IgD-negative memory B cell (primary cell): ENCODE results near the gene ITLN1. TPM values are rescaled to one million over a fixed set of nuclear protein-coding genes. Genes with fewer than 3 reads are reported as not detected.
"Not testable (repeated sequence)": the region's sequence is repeated elsewhere in the genome, so short reads cannot be mapped to it uniquely, and the experiment has no call there.

Source experiments
- H3K27ac Mint-ChIP-seq, 3 donors: one replicate each; pipeline ENCODE4 v1.8.0; 2020 to 2022; ENCODE audit warnings: mild to moderate bottlenecking in 3 of 3, mixed read lengths in 3 of 3, moderate library complexity in 1 of 3
- H3K27me3 Mint-ChIP-seq: one replicate; pipeline ENCODE4 v1.8.0; 2021; ENCODE audit warnings: mixed read lengths
- H3K36me3 Mint-ChIP-seq: one replicate; pipeline ENCODE4 v1.8.0; 2020; ENCODE audit warnings: mild to moderate bottlenecking, mixed read lengths
- H3K4me1 Mint-ChIP-seq, 3 donors: one replicate each; pipeline ENCODE4 v1.8.0; 2020 to 2022; ENCODE audit warnings: mixed read lengths in 3 of 3, mild to moderate bottlenecking in 1 of 3
- H3K4me3 Mint-ChIP-seq, 4 donors: one replicate each; pipeline ENCODE4 v1.8.0; 2020 to 2022; ENCODE audit warnings: mild to moderate bottlenecking in 4 of 4, mixed read lengths in 4 of 4, moderate library complexity in 3 of 4
- H3K9me3 Mint-ChIP-seq, 3 donors: one replicate each; pipeline ENCODE4 v1.8.0; 2020 to 2021; ENCODE audit warnings: mixed read lengths in 3 of 3, mild to moderate bottlenecking in 1 of 3
- polyA plus RNA-seq: library from polyadenylated mRNA; unstranded; fragments of 300-500 nt; fragmentation: Illumina TruSeq; gene quantifications from one replicate; pipeline ENCODE4 v1.2.3, GENCODE V29; 2021

Gene ITLN1
- polyA plus RNA-seq, 1 donor from 2014 or later: not detected

DNA sequence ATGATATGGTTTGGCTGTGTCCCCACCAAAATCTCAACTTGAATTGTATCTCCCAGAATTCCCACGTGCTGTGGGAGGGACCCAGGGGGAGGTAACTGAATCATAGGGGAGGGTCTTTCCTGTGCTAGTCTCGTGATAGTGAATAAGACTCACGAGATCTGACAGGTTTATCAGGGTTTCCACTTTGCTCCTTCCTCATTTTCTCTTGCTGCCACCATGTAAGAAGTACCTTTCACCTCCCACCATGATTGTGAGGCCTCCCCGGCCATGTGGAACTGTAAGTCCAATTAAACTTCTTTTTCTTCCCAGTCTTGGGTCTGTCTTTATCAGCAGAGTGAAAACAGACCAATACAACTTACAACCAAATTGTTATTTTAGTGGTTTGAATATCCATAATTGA is 17.3 kb downstream of the ITLN1 start:
- H3K27ac Mint-ChIP-seq: not testable (repeated sequence)

DNA sequence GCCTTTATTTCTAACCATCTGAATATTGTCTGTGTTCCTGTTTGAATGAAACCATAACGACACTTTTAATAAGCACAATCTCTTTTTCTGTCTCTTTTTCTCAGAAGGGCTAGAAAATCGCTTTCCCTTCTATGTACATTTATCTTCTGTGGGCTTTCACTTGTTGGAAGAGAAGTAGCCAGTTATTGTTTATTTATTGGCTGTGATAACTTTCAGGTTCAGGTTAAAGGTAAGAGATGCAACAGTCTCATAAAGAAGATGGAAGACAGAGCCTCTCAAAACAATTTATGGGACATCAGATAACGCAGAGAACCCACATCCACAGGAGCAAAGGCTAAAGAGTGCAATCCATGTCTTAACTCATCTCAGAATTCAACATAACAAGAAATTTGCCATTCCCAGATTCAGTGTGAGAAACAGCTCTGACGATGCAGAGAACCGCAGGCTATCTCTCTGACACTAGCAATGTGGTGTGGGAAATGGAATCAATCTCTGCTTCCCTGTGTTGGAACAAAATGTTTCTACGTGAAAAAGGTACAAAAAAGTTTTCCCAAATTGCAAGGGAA is 18.2 kb downstream of the ITLN1 start:
- Mint-ChIP-seq H3K4me3 (no peak overlapping the region), H3K9me3 (peaks cover 0 to 2% (median 0%) of the 10 kb centered on the region in 3 donors), H3K27me3 (peaks cover 2% of the 10 kb centered on the region), H3K4me1 (peaks cover 3 to 24% (median 11%) of the 10 kb centered on the region in 3 donors), H3K36me3 (no peaks in the 10 kb centered on the region), H3K27ac (peak overlapping the region in 1 of 3 donors; percentile 5)

More for the DNA sequence above, 17.3 kb downstream of the ITLN1 start:
- H3K4me3 Mint-ChIP-seq: peak overlapping the region in 1 of 4 donors; percentile 71
- peaks cover 3 to 24% (median 11%) of the 10 kb centered on the region in 3 donors for H3K4me1 Mint-ChIP-seq
- H3K27me3 Mint-ChIP-seq, H3K9me3 Mint-ChIP-seq, H3K36me3 Mint-ChIP-seq: not testable (repeated sequence)

DNA sequence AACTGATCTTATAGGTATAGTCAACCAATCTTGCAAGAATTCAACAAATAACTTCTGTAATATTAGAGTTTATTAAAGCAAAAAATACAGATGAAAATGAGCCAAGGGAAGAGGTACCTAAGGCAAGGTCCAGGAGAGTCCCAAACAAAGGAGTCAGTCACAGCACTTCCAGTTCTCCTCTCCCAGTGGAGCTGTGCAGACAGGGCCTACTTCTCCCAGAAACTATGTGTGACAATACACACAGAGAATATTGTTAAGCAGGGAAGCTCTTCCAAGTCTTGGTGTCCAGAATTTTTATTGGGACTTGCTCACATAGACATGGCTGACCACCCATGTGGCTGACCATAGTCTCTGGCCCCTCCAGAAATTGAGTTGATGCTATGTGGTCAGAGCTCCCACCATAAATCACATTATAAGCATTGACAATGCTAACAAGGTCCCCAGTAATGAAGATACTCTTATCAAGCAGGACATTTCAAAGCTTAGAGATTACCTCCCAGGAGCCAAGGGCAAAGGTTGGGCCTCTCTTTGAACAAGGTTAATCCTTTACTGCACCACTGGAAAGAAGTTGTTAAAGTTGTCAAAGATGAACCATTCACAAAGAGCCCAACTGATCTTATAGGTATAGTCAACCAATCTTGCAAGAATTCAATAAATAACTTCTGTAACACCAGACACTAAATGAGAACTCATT is 18.8 kb downstream of the ITLN1 start:
- Mint-ChIP-seq H3K36me3 (no peaks in the 10 kb centered on the region), H3K27ac (peak overlapping the region in 1 of 3 donors; percentile 5)

DNA sequence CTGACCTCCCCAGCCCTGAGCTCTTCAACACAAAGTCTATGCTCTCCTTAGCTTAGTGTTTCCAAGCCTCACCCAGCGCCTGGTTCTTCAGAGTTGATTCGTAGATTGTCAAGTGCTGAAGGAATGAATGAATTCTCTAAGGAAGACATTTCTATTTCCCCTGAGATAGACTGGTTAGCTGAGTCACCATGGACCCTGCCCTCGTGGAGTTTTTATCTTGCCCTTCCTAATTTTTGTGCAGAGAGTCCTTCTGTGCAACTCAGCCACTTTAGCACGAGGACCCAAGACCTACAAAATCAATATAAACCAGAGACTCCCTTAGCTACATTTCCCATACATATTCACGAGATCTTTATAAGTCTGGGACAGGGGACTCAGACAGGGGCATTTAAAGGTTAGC is 19.6 kb downstream of the ITLN1 start:
- Mint-ChIP-seq H3K4me1 (peaks cover 3 to 25% (median 11%) of the 10 kb centered on the region in 3 donors), H3K4me3 (no peak overlapping the region), H3K36me3 (no peaks in the 10 kb centered on the region), H3K9me3 (peaks cover 0 to 2% (median 0%) of the 10 kb centered on the region in 3 donors), H3K27me3 (peaks cover 5% of the 10 kb centered on the region), H3K27ac (no peak overlapping the region)

More for the DNA sequence above, 18.8 kb downstream of the ITLN1 start:
- Mint-ChIP-seq H3K27me3 (peaks cover 2% of the 10 kb centered on the region), H3K4me1 (peaks cover 3 to 24% (median 11%) of the 10 kb centered on the region in 3 donors), H3K9me3 (peaks cover 0 to 2% (median 0%) of the 10 kb centered on the region in 3 donors), H3K4me3 (no peak overlapping the region)

DNA sequence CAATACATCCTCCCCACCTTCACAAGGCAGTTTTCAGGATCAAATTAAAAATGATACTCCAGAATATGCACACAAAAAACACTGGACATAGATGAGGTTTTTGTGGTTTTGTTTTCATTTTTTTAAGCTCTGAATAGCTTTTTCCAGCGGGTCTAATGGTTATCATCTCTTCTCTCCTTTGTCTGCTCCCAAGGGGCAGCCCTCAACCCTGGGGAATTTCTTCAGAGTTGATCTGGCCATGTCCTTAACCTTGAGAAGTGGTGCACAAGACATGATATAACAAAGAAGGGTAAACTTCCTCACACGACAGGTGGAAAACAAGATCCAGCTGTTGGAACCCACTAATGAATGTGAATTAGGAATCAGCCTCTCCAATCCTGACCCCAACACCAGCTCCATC is 20.8 kb downstream of the ITLN1 start:
- Mint-ChIP-seq H3K27ac (peak overlapping the region in 1 of 3 donors; percentile 46), H3K4me1 (peaks cover 3 to 27% (median 11%) of the 10 kb centered on the region in 3 donors), H3K9me3 (peaks cover 0 to 2% (median 0%) of the 10 kb centered on the region in 3 donors), H3K4me3 (no peak overlapping the region), H3K36me3 (no peaks in the 10 kb centered on the region), H3K27me3 (peaks cover 5% of the 10 kb centered on the region)

DNA sequence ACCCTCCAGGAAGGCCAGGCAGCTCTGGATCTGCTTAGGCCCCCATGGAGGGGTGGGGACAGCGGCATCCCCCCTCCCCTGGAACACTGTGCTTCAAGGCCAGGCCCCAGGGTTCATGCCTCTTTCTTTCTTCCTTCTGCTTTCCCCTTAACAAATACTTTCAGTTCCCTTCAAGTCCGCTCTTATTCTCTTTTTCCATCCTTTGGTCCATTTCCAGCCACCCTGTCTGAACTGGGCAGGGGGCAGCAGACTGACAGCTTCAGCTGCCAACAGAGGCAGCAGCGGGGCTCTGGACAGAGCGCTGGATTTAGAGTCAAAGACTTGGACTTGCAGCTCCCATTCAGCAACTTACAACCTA is 21.2 kb downstream of the ITLN1 start:
- Mint-ChIP-seq H3K36me3 (peaks cover under 1% of the 10 kb centered on the region), H3K9me3 (peaks cover 0 to 2% (median 0%) of the 10 kb centered on the region in 3 donors), H3K4me1 (peaks cover 3 to 27% (median 11%) of the 10 kb centered on the region in 3 donors), H3K27ac (peak overlapping the region in 1 of 3 donors; percentile 46), H3K4me3 (no peak overlapping the region), H3K27me3 (peaks cover 5% of the 10 kb centered on the region)

DNA sequence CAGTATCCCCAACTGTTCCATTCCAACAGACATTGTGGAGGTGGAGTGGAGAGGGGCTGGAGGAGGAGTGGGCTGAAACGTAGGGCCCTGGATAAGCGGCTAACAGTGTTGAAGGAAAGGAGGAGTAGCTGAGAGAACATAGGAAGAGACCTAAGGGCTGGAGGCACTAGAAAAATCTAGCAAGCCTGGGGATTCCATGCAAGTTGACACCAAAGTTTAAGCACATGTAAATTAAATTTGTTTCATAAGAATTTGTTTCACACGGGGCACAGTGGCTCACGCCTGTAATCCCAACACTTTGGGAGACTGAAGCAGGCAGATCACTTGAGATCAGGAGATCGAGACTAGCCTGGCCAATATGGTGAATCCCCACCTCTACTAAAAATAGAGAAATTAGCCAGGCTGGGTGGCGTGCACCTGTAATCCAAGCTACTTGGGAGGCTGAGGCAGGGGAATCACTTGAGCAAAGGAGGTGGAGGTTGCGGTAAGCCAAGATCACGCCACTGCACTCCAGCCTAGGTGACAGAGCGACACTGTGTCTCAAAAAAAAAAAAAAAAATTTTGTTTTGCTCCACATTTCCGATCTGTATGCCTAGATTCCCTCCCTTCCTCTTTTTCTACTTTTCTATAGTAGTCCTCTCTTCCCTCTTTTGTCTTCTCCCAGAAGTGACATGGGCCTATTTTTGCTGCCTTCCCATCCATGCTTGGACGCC is 21.8 kb downstream of the ITLN1 start:
- Mint-ChIP-seq H3K4me3 (peak overlapping the region in 1 of 4 donors; percentile 25), H3K27ac (peak overlapping the region in 2 of 3 donors; percentile 46 to 68), H3K9me3 (peaks cover 0 to 2% (median 0%) of the 10 kb centered on the region in 3 donors), H3K27me3 (peaks cover 5% of the 10 kb centered on the region), H3K4me1 (peaks cover 3 to 26% (median 11%) of the 10 kb centered on the region in 3 donors), H3K36me3 (peaks cover 1% of the 10 kb centered on the region)

DNA sequence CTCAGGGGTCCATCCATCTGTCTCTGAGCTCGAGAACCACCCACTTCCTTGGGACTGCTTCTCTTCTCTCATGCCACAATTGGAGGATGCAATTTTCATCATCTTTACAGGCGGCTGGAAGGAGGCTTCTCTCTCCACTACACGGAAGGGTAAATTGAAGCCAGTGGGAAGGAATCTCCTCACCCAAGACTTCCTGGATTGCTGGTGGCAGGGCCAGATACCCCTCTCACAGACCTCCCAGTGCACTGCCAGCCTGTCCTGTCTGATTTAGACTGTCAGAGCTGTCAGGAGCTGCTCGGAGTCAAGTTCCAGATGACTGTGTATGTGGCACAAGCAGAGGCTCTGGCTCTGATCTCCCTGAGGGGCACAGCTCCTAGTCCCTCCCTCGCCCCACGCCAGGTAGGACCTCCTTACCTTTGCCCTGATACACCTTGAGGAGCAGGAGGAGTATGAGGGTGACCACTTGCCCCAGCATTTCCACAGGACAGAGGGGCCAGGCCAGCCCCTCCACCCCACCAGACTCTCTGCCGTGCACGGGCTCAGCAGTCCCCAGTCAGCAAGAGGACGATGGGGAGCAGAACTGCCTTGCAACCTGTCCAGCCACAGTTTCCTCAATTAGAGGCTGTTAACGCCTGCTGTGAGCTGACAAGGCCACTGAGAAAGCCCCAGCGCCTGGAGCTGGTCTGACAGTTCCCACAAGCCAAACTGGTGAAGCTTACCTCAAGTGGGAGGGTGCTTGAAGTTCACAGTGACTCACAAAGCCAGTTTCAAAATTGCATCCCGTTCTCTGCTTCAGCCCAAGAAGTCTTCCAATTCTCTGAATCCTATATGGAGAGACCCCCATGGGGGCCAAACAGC is 22.5 kb downstream of the ITLN1 start, which contains the start of gene CD244:
TSS of gene CD244 (minus strand) at position 685 of the 858 bp plus-strand sequence. CDS start at position 475, 210 bp downstream.
- Mint-ChIP-seq H3K9me3 (peaks cover 0 to 2% (median 0%) of the 10 kb centered on the region in 3 donors), H3K27me3 (peaks cover 5% of the 10 kb centered on the region), H3K36me3 (peaks cover 1% of the 10 kb centered on the region), H3K4me3 (peak within 1 kb of the TSS in 2 of 4 donors; percentile 47 to 82), H3K4me1 (peaks cover 0 to 21% (median 5%) of the 10 kb centered on the region in 3 donors), H3K27ac (peak within 1 kb of the TSS in 2 of 3 donors; percentile 46 to 68)

DNA sequence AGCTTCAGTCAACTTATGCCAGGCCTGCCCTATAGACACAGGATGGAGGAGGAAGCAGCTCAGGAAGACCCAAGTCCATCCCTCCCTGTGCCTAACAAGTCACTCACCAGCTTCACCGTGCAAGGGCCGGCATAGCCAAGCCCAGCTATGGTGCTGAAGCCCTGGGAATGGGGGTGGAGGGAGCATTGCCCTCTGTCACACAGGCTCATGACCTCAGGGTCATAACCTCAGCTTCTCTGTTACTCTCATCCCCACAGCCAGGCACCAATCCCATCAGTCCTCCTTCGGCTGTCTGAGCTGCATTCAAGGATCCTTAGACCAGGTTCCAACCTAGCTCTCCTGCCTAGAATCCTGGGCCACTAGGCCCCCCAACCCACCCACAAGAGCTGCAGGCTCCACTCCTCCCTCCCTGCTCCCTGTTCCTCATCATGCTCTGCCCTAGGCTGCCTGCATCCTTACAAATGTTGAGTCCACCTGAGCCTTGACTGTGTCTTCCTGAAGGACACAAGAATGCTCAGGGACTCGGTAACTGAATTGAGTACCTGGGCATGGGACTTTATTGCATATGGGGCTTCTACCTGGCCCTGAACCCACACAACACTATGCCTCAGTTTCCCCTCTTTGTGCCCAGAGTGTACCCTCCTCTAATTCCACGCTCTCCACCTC is 24.0 kb downstream of the ITLN1 start:
- Mint-ChIP-seq H3K4me1 (peaks cover 0 to 15% (median 5%) of the 10 kb centered on the region in 3 donors), H3K4me3 (no peak overlapping the region), H3K36me3 (peaks cover 1% of the 10 kb centered on the region), H3K27ac (no peak overlapping the region), H3K27me3 (peaks cover 3% of the 10 kb centered on the region), H3K9me3 (peaks cover 0 to 2% (median 0%) of the 10 kb centered on the region in 3 donors)

DNA sequence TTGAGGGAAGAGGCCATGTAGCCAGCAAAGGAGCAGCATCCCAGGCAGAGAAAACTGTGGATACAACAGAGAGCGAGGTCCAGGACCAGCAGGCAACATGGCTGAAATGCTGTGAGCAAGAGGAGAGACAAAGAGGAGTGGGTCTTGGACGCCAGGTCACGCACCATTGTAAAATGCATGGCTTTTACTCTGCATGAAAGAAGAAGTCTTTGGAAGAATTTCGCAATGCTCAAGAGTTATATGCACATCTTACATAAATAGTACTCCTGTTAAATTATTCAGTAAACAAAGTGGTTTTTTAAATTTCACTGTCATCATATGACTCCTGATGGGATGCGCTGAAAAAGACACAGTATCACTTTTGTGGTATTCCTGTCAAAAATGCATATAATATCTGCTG is 25.8 kb downstream of the ITLN1 start:
- Mint-ChIP-seq H3K27me3 (peaks cover 3% of the 10 kb centered on the region), H3K9me3 (peaks cover 0 to 2% (median 0%) of the 10 kb centered on the region in 3 donors), H3K36me3 (peaks cover 1% of the 10 kb centered on the region), H3K4me1 (peaks cover 0 to 12% (median 5%) of the 10 kb centered on the region in 3 donors), H3K4me3 (peak overlapping the region in 1 of 4 donors; percentile 75), H3K27ac (peak overlapping the region in 1 of 3 donors; percentile 11)

DNA sequence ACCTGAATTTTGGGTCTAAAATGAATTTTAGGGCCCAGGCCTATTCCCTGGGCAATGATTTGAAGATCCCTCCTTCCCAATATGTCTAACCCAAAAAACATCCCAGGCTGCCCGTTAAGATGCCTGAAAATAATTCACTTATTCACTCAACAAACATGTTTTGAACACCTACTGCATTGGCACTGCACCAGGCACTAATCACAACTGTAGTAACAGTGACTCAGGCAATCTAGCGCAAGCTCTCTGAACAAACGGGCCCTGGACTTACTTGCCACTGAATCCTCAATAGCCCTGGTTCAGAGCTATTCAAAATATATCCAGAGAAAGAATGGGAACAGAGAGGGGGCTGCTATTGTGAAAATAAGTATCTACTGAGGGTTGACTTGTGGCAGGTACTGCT is 26.5 kb downstream of the ITLN1 start:
- Mint-ChIP-seq H3K9me3 (peaks cover 0 to under 1% (median 0%) of the 10 kb centered on the region in 3 donors), H3K27me3 (peaks cover 3% of the 10 kb centered on the region), H3K4me1 (peaks cover 0 to 5% (median 1%) of the 10 kb centered on the region in 3 donors), H3K4me3 (no peak overlapping the region), H3K36me3 (peaks cover 1% of the 10 kb centered on the region), H3K27ac (peak overlapping the region in 1 of 3 donors; percentile 11)

DNA sequence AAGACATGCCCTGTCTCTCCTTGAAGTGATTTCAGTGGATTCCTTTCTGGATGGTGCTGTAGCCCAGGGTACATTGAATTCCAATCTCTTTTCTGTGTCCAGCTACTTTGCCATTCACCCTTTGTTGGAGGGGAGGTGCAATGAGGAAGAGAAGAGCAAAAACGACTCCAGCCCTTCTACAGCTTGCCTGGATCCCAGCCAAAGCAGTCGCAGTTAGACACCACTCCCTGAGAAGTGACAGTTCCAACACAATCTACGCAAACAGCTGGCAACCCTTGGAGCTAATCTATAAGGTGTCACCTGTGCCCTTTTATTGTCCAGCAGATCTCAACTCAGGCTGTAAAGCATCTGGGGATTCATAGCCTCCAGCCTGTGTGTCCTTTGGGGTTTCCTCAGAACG is 26.9 kb downstream of the ITLN1 start:
- Mint-ChIP-seq H3K9me3 (no peaks in the 10 kb centered on the region), H3K36me3 (peaks cover 1% of the 10 kb centered on the region), H3K4me1 (peaks cover 0 to 4% (median 1%) of the 10 kb centered on the region in 3 donors), H3K27ac (no peak overlapping the region), H3K4me3 (no peak overlapping the region), H3K27me3 (peaks cover 3% of the 10 kb centered on the region)

DNA sequence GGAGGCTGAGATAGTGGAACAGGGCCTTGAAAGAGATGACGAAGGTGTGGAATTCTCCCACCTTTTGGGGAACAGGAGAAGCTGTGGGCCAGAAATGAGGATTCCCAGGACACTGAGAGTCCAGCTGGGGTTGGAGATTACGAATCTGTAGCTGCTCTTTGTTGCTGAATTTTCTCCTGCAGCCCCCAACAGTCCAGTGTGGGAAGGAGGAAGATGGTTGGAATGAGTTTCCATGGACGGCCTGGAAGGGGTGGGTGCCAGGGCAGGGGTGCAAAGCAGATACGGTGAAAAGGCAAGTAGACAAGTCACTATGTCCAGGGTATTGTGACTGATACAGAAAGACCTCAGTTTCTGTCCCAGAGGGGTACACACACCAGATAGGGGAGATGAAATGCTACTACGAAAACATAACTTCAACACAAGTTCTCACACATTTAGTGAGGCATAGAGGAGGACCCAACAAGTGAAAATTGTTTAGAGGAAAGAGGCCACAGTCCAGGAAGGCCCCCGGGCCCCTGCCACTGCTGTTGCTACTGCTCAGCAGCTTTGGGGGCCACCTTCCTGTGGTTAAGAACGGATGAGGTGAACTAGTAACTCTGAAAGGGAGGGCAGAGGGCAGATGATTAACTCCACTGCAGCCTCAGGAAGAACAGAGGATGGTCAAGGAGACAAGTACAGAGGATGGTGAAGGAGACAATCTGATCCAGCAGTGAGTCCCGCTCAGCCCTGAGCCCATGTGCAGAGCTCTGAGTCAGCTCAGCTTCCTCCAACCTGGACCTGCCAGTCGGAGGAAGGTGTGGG is 29.6 kb downstream of the ITLN1 start:
- Mint-ChIP-seq H3K9me3 (peaks cover 0 to 2% (median 0%) of the 10 kb centered on the region in 3 donors), H3K27me3 (peaks cover 1% of the 10 kb centered on the region), H3K4me1 (peaks cover 0 to 3% (median 0%) of the 10 kb centered on the region in 3 donors), H3K27ac (no peak overlapping the region), H3K4me3 (no peak overlapping the region), H3K36me3 (peaks cover 1% of the 10 kb centered on the region)
